Left ventricle myocardium inferior (tissue), 1 donor: Measurements from ENCODE around the gene LGR6. TPM values are rescaled to one million over a fixed set of nuclear protein-coding genes. Genes with fewer than 3 reads are reported as not detected.

ENCODE experiments used
- DNase-seq: peaks from one replicate; pipeline ENCODE4 v3.0.0-alpha.2; 2020
- H3K27ac ChIP-seq: fragments of 200-600 bp; replicated peaks from 2 replicates; pipeline ENCODE4 v1.8.0; 2021
- H3K27me3 ChIP-seq: fragments of 200-600 bp; 2 replicates; pipeline ENCODE4 v1.8.0; 2021; ENCODE audit warnings: low read depth
- H3K36me3 ChIP-seq: fragments of 200-600 bp; 2 replicates; pipeline ENCODE4 v1.8.0; 2021
- H3K4me1 ChIP-seq: fragments of 200-600 bp; 2 replicates; pipeline ENCODE4 v1.8.0; 2021
- H3K4me3 ChIP-seq: fragments of 200-600 bp; 2 replicates; pipeline ENCODE4 v1.8.0; 2021; ENCODE audit warnings: mild to moderate bottlenecking, moderate library complexity
- H3K9me3 ChIP-seq: fragments of 200-600 bp; replicated peaks from 2 replicates; pipeline ENCODE4 v1.8.0; 2021
- CTCF ChIP-seq: fragments of 200-600 bp; IDR thresholded peaks from 2 replicates; pipeline ENCODE4 v1.8.0; 2021; ENCODE audit warnings: antibody characterized with exemption, mild to moderate bottlenecking, borderline replicate concordance
- intact Hi-C: fragments of 100-400 bp; cut with micrococcal nuclease; formaldehyde crosslinking; loops from one replicate; pipeline ENCODE4 v1.11.0; 2022
- total RNA-seq: library from RNA; stranded (reverse); fragmentation: NEBNext Ultra II Directional; extraction: Animal tissue kit (Norgen Biotek cat#: 25700); gene quantifications from one replicate; pipeline ENCODE4 v1.2.1, GENCODE V29; 2021
- donor health status: DM: no; HTN: yes; CAD: no; lungs with severe emphysema.

The LGR6 gene
- total RNA-seq, 1 donor from 2014 or later = 0.60 TPM

- Histone ChIP-seq H3K27ac (no peak overlapping the region), H3K4me3 (no peak overlapping the region), H3K4me1 (peaks cover 6% of the 10 kb centered on the region), H3K36me3 (no peaks in the 10 kb centered on the region), H3K9me3 (no peaks in the 10 kb centered on the region), H3K27me3 (peaks cover 36% of the 10 kb centered on the region)
- TF ChIP-seq CTCF = no peak
- DNase-seq = no peak
- intact Hi-C loops = no loop called here
Measured at GRCh38 chr1:202233804-202234203, 40.2 kb downstream of the LGR6 start.

- H3K4me1 ChIP-seq = peaks cover 6% of the 10 kb centered on the region
- H3K27me3 ChIP-seq = peaks cover 40% of the 10 kb centered on the region
- no peak overlapping the region for H3K4me3 ChIP-seq
- no peak overlapping the region for H3K27ac ChIP-seq
- H3K36me3 ChIP-seq = no peaks in the 10 kb centered on the region
- no peak for DNase-seq
- intact Hi-C loops = no loop called here
- H3K9me3 ChIP-seq = no peaks in the 10 kb centered on the region
- no peak for TF ChIP-seq CTCF
Measured at GRCh38 chr1:202234331-202235002, 40.9 kb downstream of the LGR6 start.

- DNase-seq = no peak
Measured at GRCh38 chr1:202235003-202235660, 41.5 kb downstream of the LGR6 start.

GRCh38 chr1:202235856-202236837 is 42.5 kb downstream of the LGR6 start:
- intact Hi-C loops = no loop called here
- no peak overlapping the region for H3K27ac ChIP-seq
- peak; percentile 36 for DNase-seq

More at GRCh38 chr1:202235003-202235660, 41.5 kb downstream of the LGR6 start:
- Histone ChIP-seq H3K4me1 (no peaks in the 10 kb centered on the region), H3K4me3 (no peak overlapping the region), H3K36me3 (no peaks in the 10 kb centered on the region), H3K27ac (no peak overlapping the region), H3K27me3 (peaks cover 47% of the 10 kb centered on the region), H3K9me3 (no peaks in the 10 kb centered on the region)
- intact Hi-C loops = no loop called here
- no peak for TF ChIP-seq CTCF

More at GRCh38 chr1:202235856-202236837, 42.5 kb downstream of the LGR6 start:
- Histone ChIP-seq H3K4me3 (no peak overlapping the region), H3K27me3 (peaks cover 48% of the 10 kb centered on the region), H3K4me1 (peaks cover 2% of the 10 kb centered on the region), H3K9me3 (no peaks in the 10 kb centered on the region), H3K36me3 (no peaks in the 10 kb centered on the region)
- peak; percentile 83 for TF ChIP-seq CTCF
